WERI-Rb-1 (cell line): ENCODE measurements around the gene CLIP2.

ENCODE experiments used
- DNase-seq: peaks from one replicate; pipeline ENCODE4 v3.0.0-alpha.2; 2020
- H3K27ac ChIP-seq: fragments of 250-450 bp; sonication (Bioruptor Pico); 2 replicates; pipeline ENCODE4 v1.5.1; 2020; ENCODE audit warnings: mild to moderate bottlenecking, moderate library complexity
- H3K27me3 ChIP-seq: fragments of 250-450 bp; sonication (Bioruptor Pico); 2 replicates; pipeline ENCODE4 v1.5.1; 2021; ENCODE audit warnings: mild to moderate bottlenecking, low read depth, moderate library complexity; ENCODE audit not compliant: insufficient read depth, severe bottlenecking
- H3K36me3 ChIP-seq: fragments of 250-450 bp; sonication (Bioruptor Pico); 2 replicates; pipeline ENCODE4 v1.5.1; 2020; ENCODE audit warnings: mild to moderate bottlenecking, moderate library complexity
- H3K4me3 ChIP-seq: 2 replicates; pipeline ENCODE4 v1.5.1; 2011; ENCODE audit warnings: low read depth, mild to moderate bottlenecking, control low read depth, low read length
- H3K9me3 ChIP-seq: fragments of 250-450 bp; sonication (Bioruptor Pico); 2 replicates; pipeline ENCODE4 v1.5.1; 2021; ENCODE audit warnings: mild to moderate bottlenecking, moderate library complexity; ENCODE audit not compliant: severe bottlenecking
- CTCF ChIP-seq: IDR thresholded peaks from 2 replicates; pipeline ENCODE4 v1.5.1; 2011; ENCODE audit warnings: low read depth, mild to moderate bottlenecking, control low read depth, inconsistent platforms, low read length

The CLIP2 gene

GRCh38 chr7:74355091-74355490 is 65.9 kb downstream of the CLIP2 start:
- Histone ChIP-seq H3K27me3 (no peaks in the 10 kb centered on the region), H3K9me3 (no peaks in the 10 kb centered on the region), H3K27ac (no peak overlapping the region), H3K4me3 (no peak overlapping the region), H3K36me3 (no peaks in the 10 kb centered on the region)
- DNase-seq = no peak
- no peak for TF ChIP-seq CTCF

GRCh38 chr7:74356589-74357315 is 67.5 kb downstream of the CLIP2 start:
- Histone ChIP-seq H3K9me3 (no peaks in the 10 kb centered on the region), H3K4me3 (no peak overlapping the region), H3K36me3 (no peaks in the 10 kb centered on the region), H3K27me3 (no peaks in the 10 kb centered on the region), H3K27ac (no peak overlapping the region)
- no peak for DNase-seq
- TF ChIP-seq CTCF = no peak

- H3K4me3 ChIP-seq = no peak overlapping the region
- H3K27me3 ChIP-seq = no peaks in the 10 kb centered on the region
- H3K27ac ChIP-seq = no peak overlapping the region
- no peaks in the 10 kb centered on the region for H3K36me3 ChIP-seq
- no peaks in the 10 kb centered on the region for H3K9me3 ChIP-seq
- no peak for DNase-seq
- TF ChIP-seq CTCF = no peak
Measured at GRCh38 chr7:74360008-74360407, 70.8 kb downstream of the CLIP2 start.

- no peaks in the 10 kb centered on the region for H3K27me3 ChIP-seq
- H3K4me3 ChIP-seq = no peak overlapping the region
- no peak for DNase-seq
- H3K27ac ChIP-seq = no peak overlapping the region
- no peaks in the 10 kb centered on the region for H3K9me3 ChIP-seq
- H3K36me3 ChIP-seq = no peaks in the 10 kb centered on the region
- no peak for TF ChIP-seq CTCF
Measured at GRCh38 chr7:74362266-74362665, 73.1 kb downstream of the CLIP2 start.

- H3K9me3 ChIP-seq = no peaks in the 10 kb centered on the region
- no peak overlapping the region for H3K27ac ChIP-seq
- DNase-seq = peak; percentile 32
- TF ChIP-seq CTCF = peak; percentile 57
- H3K27me3 ChIP-seq = no peaks in the 10 kb centered on the region
- H3K4me3 ChIP-seq = no peak overlapping the region
- no peaks in the 10 kb centered on the region for H3K36me3 ChIP-seq
Measured at GRCh38 chr7:74364061-74364460, 74.9 kb downstream of the CLIP2 start.
